ENCODE measurements around the gene TTC22.

GRCh38 chr1:54754486-54755285, 46.4 kb downstream of the TTC22 start:
- TF ChIP-seq CTCF (IDR thresholded peaks at IDR 0.05): no peak
- TF ChIP-seq POLR2A (IDR thresholded peaks at IDR 0.05): no peak
- TF ChIP-seq POLR2AphosphoS5 (IDR thresholded peaks at IDR 0.05): no peak
